Nephron (organoid): Measurements from ENCODE around the gene CACNB1.
"Not testable (repeated sequence)": the region's sequence is repeated elsewhere in the genome, so short reads cannot be mapped to it uniquely, and the experiment has no call there.

Experiments
- H3K27ac Mint-ChIP-seq, 3 experiments: 2 replicates each; pipeline ENCODE4 v1.8.0; 2020; ENCODE audit warnings: mixed read lengths in 3 of 3, mild to moderate bottlenecking in 2 of 3, moderate library complexity in 1 of 3
- H3K27me3 Mint-ChIP-seq: 2 replicates; pipeline ENCODE4 v1.8.0; 2021; ENCODE audit warnings: low read depth, mild to moderate bottlenecking, moderate library complexity, mixed read lengths
- H3K36me3 Mint-ChIP-seq: 2 replicates; pipeline ENCODE4 v1.8.0; 2020; ENCODE audit warnings: low read depth, mixed read lengths
- H3K4me1 Mint-ChIP-seq: 2 replicates; pipeline ENCODE4 v1.8.0; 2020; ENCODE audit warnings: mixed read lengths
- H3K4me3 Mint-ChIP-seq, 3 experiments: 2 replicates each; pipeline ENCODE4 v1.8.0; 2020; ENCODE audit warnings: mild to moderate bottlenecking in 3 of 3, mixed read lengths in 3 of 3, moderate library complexity in 2 of 3
- H3K9me3 Mint-ChIP-seq: 2 replicates; pipeline ENCODE4 v1.8.0; 2020; ENCODE audit warnings: mixed read lengths
- TF ChIP-seq, protein P1 (sequence below), 3 experiments: fragments of 200-600 bp; sonication (generic); IDR thresholded peaks; one replicate each; pipeline ENCODE4 v1.5.0; 2021; ENCODE audit warnings: antibody characterized with exemption in 3 of 3; ENCODE audit not compliant: unreplicated experiment in 3 of 3

The CACNB1 gene

DNA sequence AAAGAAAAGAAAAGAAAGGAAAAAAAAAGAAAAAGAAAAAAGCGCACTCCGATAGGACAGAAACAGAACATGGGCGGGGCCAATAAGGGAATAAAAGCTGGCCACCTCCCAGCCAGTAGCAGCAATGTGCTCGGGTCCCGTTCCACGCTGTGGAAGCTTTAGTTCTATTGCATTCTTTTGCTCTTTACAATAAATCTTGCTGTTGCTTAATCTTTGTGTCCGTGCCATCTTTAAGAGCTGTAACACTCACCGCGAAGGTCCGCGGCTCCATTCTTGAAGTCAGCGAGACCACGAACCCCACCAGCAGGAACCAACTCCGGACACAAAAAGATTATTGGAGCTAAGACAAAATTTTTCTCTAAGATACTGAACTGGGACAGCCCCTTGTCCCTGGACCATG lies 28.4 kb downstream of the CACNB1 start:
- Mint-ChIP-seq H3K4me1 (peaks cover 19% of the 10 kb centered on the region), H3K9me3 (no peaks in the 10 kb centered on the region), H3K36me3 (no peaks in the 10 kb centered on the region), H3K4me3 (peak overlapping the region in 1 of 3 experiments; percentile 47), H3K27me3 (peaks cover 34% of the 10 kb centered on the region), H3K27ac (no peak overlapping the region)
- TF ChIP-seq, protein P1, sequence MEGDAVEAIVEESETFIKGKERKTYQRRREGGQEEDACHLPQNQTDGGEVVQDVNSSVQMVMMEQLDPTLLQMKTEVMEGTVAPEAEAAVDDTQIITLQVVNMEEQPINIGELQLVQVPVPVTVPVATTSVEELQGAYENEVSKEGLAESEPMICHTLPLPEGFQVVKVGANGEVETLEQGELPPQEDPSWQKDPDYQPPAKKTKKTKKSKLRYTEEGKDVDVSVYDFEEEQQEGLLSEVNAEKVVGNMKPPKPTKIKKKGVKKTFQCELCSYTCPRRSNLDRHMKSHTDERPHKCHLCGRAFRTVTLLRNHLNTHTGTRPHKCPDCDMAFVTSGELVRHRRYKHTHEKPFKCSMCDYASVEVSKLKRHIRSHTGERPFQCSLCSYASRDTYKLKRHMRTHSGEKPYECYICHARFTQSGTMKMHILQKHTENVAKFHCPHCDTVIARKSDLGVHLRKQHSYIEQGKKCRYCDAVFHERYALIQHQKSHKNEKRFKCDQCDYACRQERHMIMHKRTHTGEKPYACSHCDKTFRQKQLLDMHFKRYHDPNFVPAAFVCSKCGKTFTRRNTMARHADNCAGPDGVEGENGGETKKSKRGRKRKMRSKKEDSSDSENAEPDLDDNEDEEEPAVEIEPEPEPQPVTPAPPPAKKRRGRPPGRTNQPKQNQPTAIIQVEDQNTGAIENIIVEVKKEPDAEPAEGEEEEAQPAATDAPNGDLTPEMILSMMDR (IDR thresholded peaks at IDR 0.05; ENCODE audit: unreplicated experiment in 3 of 3), result no peak

DNA sequence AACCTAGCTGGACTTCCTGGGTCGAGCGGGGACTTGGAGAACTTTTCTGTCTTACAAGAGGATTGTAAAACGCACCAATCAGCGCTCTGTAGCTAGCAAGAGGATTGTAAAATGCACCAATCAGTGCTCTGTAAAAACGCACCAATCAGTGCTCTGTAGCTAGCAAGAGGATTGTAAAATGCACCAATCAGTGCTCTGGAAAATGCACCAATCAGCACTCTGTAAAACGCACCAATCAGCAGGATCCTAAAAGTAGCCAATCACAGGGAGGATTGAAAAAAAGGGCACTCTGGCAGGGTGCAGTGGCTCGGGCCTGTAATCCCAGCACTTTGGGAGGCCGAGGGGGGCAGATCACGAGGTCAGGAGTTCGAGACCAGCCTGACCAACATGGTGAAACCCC lies 29.0 kb downstream of the CACNB1 start:
- H3K4me1 Mint-ChIP-seq, result peaks cover 19% of the 10 kb centered on the region
- peaks cover 40% of the 10 kb centered on the region for H3K27me3 Mint-ChIP-seq
- not testable (repeated sequence) for H3K27ac Mint-ChIP-seq, H3K9me3 Mint-ChIP-seq, H3K36me3 Mint-ChIP-seq, H3K4me3 Mint-ChIP-seq

DNA sequence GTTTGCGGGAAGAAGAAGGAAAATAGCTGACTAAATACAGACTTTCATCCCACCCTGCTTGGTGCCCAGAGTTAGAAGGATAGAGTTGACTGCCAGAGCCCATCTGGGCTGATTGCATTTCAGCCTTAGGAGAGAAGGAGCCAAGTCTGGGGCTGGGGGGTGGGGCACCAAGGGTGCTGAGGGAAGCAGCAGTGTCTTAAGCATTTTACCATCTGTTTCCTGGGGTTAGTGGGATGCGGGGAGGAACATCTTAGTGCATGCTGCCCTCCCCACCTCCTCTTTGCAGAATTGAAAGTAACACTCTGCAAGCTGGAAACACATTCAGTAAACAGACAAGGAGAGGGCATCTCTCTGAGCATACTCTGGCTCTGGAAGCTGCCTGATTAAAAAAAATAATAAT lies 30.0 kb downstream of the CACNB1 start:
- peaks cover 46% of the 10 kb centered on the region for H3K27me3 Mint-ChIP-seq
- H3K9me3 Mint-ChIP-seq, result no peaks in the 10 kb centered on the region
- TF ChIP-seq, protein P1 (IDR thresholded peaks at IDR 0.05; ENCODE audit: unreplicated experiment in 3 of 3), result no peak
- H3K36me3 Mint-ChIP-seq, result no peaks in the 10 kb centered on the region
- no peak overlapping the region for H3K27ac Mint-ChIP-seq
- H3K4me1 Mint-ChIP-seq, result peaks cover 19% of the 10 kb centered on the region
- peak overlapping the region in 2 of 3 experiments; percentile 75 to 84 for H3K4me3 Mint-ChIP-seq

DNA sequence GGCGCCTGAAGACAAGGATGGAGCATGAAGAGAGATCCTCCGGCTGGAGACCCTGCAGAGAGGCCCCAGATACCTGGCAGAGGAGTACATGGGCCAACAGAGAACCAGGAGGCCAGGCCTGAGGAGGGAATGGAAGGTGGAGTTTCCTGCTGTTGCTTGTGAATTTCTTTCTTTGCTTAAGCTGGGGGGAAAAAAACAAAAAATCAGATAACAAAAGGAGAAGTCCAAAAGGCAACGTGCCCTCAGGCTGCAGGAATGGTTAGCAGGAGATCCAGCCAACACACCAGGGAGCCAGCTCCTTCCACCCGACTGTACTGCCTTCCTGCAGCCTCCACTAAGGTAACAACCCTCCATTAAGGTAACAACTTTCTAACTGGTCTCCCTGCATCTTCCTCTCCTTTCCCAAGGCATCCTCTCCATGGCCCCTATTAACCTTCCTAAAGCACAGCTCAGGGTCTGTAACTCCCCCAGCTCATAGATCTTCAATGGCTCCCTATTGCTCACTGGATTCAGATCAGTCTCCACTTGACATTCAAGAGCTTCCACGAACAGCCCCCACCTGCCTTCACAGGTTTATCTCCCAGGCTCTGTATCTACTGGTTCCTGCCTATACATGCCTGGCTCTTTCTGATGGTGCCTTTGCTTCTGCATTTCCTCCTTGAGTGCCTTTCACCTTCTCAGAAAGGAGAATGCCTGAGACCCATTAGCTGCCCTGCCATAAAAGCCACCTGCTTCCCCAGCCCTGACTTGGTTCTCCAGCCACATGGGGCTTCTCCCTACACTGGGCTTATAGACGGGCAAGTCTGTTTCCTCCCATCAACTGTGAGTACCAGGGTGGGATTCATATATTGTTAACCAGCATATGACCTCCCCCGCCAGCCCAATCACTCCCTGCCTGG lies 30.8 kb downstream of the CACNB1 start:
- Mint-ChIP-seq H3K36me3 (no peaks in the 10 kb centered on the region), H3K9me3 (no peaks in the 10 kb centered on the region), H3K4me1 (peaks cover 19% of the 10 kb centered on the region), H3K27me3 (peaks cover 46% of the 10 kb centered on the region), H3K27ac (no peak overlapping the region), H3K4me3 (peak overlapping the region; percentile 80 to 88 (median 84))
- TF ChIP-seq, protein P1 (IDR thresholded peaks at IDR 0.05; ENCODE audit: unreplicated experiment in 3 of 3), result no peak

DNA sequence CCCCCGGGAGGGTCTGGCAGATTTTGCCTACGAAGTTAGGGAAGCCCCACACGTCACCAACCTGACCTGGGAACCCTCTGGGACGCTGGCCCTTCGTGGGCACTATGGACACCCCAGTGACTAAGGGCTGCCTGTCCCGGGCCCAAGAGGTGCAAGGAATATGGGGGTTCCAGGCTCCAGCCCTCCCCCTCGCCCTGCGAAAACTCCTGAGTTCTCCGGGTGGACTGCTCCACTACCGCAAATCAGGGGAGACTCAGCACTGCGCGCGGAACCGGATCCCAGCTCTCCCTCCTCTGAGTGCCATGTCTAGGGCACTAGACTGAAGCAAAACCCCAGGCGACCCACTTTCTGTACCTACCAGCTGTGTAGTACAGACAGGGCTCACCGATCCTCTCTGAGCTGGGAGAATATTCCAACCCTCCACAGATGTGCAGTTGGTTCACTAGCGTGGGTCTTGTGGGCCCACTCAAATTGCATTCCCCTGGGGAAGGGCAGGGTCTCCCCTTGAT lies 31.6 kb downstream of the CACNB1 start, which contains the start of gene ARL5C:
Gene ARL5C (minus strand): TSS at position 321 of the 509 bp plus-strand sequence. CDS start 401 bp downstream, outside the sequence.
- Mint-ChIP-seq H3K9me3 (no peaks in the 10 kb centered on the region), H3K27me3 (peaks cover 46% of the 10 kb centered on the region), H3K27ac (peak within 1 kb of the TSS in 2 of 3 experiments; percentile 2 to 9), H3K4me3 (peak within 1 kb of the TSS; percentile 84 to 88 (median 87)), H3K4me1 (peaks cover 19% of the 10 kb centered on the region), H3K36me3 (no peaks in the 10 kb centered on the region)
- TF ChIP-seq, protein P1 (IDR thresholded peaks at IDR 0.05; ENCODE audit: unreplicated experiment in 3 of 3), result no peak

DNA sequence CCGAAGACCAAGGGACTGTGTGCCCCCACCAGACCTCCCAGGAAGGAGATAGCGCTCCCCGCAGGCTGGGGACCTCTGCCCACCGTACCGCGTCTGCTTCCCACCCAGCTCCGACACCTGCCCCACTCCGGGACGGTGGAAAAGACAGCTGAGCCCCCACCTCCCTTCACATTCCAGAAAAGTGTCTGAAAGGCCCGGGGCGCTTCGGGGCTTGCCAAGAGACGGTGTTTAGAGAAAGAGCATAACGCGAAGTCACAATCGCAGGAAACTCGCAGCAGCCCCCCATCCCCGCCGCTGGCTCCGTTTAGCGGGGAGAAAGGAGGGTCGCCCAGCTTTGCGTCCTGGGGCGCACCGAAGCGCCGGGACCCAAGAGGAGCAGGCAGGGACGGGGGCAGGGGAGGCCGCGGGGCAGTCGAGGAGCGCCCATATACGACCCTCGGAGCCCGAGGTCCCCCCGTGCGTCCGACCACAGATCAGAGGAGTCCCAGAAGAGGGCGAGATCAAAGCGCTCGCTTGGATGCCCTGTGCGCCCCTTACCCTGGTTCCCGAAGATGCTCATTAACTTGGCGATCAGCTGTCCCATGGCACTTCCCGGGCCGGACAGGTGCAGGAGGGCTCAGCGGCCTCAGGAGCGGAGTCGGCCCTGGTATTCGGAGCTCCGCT lies 32.2 kb downstream of the CACNB1 start:
- Mint-ChIP-seq H3K4me1 (peaks cover 19% of the 10 kb centered on the region), H3K36me3 (no peaks in the 10 kb centered on the region), H3K9me3 (no peaks in the 10 kb centered on the region), H3K27me3 (peaks cover 46% of the 10 kb centered on the region), H3K27ac (peak overlapping the region in 2 of 3 experiments; percentile 2 to 9), H3K4me3 (peak overlapping the region; percentile 84 to 88 (median 87))
- TF ChIP-seq, protein P1 (IDR thresholded peaks at IDR 0.05; ENCODE audit: unreplicated experiment in 3 of 3), result no peak
